NCI-H1694 (cell line): Measurements from ENCODE around the gene KLRF2.
"Not testable (repeated sequence)": the region's sequence is repeated elsewhere in the genome, so short reads cannot be mapped to it uniquely, and the experiment has no call there.

Experiments used
- DNase-seq: peaks from one replicate; lab custom pipeline; 2025; lab: John Stamatoyannopoulos, UW

The KLRF2 gene, protein sequence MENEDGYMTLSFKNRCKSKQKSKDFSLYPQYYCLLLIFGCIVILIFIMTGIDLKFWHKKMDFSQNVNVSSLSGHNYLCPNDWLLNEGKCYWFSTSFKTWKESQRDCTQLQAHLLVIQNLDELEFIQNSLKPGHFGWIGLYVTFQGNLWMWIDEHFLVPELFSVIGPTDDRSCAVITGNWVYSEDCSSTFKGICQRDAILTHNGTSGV

DNA sequence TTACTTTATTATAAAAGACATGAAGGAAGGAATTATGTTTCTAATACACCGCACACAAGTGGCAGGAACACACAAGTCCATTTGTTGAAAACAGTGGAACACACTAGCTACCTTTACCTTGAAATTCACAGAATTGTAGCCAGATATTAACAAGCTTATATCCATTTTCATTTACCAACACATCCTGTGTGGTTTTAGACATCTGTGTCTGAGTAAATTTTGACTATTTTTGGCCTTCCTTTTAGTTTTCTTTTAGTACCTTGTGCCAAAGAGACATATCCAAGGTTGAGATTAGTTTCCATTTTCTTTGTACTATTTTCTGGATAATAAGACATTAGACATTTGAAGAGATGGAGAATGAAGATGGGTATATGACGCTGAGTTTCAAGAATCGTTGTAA is at the start of gene KLRF2:
Gene KLRF2, plus strand, starts transcription at position 244 of the 400 bp plus-strand sequence. Its CDS starts 107 bp downstream, at position 351.
- DNase-seq, result no peak

DNA sequence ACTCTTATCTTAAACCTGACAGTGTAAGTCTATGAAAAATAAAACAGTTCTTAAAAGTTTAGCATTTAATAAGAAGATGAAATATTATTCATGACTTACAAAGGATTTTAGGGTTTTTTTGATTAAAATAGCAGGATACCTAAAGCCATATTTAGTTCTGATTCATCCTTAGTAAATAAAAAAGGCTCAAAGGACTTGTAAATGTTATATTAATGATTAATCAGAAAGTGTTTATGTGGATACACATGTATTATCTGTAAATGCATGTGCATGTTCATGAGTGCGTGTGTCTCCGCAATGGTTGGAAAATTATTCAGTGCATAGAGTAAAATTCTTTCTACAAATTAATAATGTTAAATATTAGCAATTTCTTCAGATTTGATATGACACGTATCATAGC is 49.6 kb upstream of the KLRF2 start:
- DNase-seq, result no peak

DNA sequence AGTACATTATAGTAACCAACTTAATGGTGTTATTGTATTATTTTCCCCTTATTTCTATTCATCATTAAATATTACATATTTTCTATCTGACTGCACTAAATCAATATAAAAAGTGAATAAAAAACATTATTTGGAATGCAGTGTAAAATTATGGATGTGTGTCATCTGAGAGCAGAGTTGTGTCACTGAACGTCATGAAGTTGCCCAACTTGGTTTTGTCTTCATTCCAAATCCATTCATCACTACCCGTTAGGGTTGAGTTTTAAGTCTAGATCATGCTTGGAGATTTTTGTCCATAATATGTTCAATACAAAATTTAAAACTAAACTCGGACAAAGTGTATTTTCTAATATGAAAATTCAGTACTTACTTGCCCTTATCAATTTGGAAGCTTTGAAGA is 37.9 kb upstream of the KLRF2 start:
- DNase-seq, result no peak

DNA sequence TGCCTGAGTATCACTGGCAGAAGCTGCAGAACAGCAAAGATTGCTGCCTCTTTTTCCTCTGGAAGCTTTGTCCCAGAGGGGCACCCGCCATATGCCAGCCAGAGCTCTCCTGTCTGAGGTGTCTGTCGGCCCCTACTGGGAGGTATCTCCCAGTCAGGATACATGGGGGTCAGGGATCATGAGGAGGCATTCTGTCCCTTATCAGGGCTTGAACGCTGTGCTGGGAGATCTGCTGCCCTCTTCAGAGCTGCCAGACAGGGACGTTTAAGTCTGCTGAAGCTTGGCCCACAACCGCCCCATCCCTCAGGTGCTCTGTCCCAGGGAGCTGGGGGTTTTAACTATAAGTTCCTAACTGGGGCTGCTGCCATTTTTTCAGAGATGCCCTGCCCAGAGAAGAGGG is 32.4 kb upstream of the KLRF2 start:
- no peak for DNase-seq

DNA sequence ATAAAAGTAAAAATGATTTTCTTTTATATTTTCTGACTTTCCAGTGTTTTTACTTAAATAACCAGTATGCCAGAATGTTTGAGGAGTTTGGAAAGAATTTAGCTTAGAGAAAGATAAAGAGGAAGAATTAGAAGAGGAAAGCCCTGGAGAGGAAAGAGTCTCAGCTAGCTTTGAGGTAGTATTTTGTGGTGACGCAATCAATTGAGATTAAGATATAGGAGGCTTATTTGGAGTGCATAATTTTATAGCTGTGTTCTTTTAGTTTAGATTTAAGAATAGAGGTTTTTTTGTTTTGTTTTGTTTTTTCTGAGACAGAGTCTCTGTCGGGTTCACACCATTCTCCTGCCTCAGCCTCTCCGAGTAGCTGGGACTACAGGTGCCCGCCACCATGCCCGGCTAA is 30.2 kb upstream of the KLRF2 start:
- no peak for DNase-seq

DNA sequence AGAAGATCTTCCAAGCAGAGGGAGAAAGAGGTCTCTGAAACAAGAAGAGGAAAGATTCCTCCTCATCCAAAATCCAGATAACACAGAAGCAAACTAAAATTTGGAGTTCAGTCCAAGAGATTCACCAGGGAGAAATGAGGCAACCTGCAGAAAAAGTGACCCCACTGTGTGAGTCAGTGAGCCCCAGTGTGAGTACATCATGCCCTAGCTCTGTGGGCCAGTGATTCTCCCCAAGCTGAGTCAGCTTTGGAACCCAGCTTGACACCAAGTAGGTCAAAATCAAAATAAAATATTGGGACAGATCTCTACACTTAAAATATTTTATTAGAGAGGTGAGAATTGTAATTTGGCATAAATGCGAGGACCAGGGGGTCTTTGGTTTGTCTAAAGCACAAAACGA is 29.4 kb upstream of the KLRF2 start:
- no peak for DNase-seq

DNA sequence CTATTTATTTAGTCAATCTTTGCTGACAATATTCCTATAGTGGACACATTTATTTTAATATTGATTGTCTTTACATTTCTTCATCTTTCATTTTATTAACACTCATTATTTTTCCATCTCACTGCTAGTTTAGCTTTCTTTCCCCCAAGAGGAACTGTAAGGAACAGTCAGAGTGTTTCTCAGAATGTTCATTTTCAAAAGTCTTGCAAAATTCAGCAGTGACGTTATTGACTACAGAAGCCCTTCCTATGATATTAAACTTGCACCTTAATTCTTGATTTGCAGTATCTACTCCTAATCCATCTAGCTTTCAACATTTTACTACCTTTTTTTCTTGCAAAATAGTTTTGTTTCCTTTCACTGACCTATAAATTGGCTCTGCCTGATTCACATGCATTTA is 25.1 kb upstream of the KLRF2 start:
- DNase-seq, result no peak

DNA sequence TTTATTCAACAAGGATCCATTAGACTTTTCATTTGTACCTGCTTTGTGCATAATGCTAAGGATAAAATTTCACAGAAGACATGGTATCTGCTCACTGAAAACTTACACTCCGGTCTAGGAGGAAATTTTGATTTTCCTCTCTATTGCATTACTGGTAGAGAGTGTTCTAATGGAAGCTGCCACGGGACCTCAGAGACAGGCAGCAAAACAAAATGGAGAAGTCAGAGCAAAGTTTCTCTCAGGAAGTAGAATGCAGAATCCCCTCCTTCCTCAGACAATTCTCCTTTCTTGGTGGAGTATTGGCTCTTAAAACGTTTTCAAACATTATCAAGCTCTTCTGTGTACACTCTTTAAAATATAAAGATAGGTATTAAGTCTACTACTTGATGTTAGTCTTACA is 24.4 kb upstream of the KLRF2 start:
- no peak for DNase-seq

DNA sequence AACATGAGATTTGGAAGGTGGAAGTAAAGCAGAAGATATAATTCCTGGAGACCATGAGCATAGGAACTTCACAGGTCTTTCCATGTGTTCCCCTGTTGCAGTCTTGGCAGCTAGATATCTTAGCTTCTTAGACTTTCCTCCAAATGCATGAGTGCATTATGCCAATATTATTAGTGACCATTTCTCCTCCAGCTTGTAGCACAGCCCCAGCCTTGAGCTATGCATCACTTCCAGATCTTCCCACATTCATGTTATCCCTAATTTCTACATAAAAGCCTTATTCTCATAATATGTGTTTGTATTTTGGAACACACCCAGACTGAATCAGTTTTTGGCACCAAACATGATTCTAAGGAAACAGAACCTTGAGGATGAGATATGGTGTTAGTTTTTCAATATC is 23.2 kb upstream of the KLRF2 start:
- DNase-seq, result no peak

DNA sequence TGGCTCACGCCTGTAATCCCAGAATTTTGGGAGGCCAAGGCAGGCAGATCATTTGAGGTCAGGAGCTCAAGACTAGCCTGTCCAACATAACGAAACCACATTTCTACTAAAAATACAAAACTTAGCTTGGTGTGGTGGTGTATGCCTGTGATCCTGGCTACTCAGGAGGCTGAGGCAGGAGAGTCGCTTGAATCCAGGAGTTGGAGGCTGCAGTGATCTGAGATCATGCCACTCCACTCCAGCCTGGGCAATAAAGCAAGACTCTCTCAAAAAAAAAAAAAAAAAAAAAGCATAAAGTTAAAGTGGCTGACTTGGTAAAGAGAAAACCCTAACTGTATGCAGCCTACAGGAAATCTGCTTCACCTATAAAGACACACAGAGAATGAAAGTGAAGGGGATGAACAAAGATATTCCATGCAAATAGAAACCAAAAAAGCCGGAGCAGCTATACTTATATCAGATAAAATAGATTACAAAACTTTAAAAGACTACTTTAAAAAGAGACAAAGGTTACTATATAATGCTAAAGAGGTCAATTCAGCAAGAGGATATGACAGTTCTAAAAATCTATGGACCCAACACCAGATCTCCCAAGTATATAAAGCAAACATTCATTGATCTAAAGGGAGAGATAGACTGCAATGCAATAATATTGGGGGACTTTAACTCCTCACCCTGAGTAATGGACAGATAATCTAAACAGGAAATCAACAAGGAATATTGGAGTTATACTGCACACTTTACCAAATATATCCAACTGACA is 16.2 kb upstream of the KLRF2 start:
- no peak for DNase-seq

DNA sequence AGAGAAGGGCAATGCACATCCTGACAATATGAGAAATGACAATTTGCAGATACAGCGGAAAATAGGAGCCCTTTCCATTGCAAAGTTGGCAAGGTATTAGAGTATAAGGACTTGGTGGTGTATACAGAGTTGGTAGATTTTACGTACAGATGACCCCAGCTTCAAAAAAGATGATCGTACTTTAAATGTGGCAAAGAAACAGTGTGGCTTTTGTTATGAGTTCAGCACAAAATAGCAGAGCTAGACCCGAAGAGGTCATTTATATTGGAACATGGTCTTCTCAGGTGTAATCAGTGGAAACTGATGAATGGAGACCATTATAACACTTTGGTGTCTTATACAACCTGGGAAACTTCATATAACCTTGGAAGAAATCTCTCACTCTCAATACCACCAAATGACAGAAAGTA is 14.4 kb upstream of the KLRF2 start:
- no peak for DNase-seq

DNA sequence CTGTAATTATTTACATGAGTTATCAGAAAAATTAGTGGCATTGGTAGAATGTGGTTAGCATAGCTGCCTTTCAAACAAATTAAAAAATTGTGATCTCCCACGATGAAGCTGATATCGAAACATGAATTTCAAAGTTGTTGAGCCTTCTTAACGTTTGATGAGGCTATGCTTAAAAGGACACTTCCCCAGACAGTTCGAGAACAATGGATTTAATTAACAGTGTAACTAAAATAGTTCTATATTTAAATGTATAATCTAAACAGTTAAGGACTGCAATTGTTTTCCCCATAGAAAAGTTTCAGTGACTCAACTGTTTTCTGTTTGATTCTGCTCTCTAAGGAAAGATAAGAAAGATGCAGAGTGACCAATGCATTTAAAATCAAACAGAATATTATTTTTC is 13.8 kb upstream of the KLRF2 start:
- no peak for DNase-seq

DNA sequence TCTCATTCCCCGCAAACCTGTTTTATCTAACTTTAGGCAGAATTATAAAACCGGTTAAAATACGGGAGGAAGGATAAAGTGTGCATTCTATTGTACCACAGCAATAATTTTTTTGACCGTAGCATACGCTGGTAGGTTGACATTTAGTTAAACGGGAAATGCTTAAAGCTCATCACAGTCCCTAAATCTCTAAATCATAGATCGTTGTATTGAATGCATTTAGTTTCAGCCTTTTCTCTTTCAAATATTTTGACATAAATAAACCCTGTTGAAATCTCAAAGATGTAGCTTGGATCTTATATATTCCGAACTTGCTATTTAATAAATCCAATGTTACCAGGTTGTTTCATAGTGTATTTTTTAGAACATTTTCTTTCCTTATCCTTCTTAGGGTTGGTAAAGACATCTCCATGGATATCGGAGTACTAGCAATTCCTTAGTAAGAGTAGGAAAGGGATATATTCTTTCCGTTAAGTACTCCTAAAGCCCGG is 12.9 kb upstream of the KLRF2 start:
- DNase-seq, result no peak

DNA sequence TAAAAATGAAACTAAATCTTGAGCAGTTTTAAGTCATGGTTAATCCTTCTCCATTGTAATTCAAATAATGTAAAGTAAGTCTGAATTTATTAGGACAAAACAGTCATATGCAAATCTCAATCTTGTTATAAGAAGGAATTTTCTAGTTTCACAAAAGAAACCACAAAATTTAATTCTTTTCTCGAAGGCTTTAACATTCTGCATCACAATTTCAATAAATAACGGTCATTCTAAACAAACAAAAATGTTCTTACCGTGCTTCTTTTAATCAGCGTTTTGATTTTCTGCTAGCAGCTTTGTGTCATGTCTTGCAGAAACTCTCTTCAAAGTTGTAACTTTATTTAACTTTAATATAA is 12.4 kb upstream of the KLRF2 start:
- no peak for DNase-seq

DNA sequence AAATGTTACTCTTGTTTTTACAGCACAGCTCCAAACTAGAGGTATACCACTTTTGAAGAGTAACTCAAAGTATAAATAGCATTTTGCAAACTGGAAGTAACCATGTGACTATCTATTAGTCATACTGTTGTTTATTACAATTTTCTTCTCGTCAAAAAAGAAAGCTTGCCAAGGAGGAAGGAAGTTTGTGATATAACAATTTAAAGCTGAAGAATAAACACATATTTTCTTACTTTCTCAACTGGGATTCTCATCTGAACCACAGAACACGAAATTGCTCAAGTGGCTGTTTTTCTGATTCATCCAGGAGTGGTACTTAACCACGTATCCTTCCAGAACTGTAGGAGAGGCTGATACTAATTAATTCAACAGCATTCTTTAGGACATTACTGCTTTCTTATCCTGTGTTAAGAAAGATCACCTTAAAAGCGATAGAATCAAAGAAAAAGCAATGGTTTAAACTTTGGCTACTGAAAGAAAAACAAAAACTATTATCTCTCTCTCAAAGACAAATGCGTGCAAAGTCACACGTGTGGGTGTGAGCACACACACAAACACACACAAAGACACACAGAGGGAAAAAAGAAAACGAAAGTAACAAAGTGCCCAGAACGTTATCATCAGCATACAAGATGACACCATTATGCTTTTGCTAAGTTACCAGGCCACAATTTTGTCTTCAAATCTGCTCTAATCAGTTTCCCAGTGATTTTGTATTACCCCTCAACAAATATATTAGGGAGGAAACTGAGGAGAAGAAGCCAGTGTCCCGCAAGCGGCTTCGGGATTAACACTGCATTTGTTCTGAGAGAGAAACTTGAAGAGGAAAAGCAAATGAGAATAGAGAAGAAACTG is 11.8 kb upstream of the KLRF2 start, which contains the start of gene CLEC2B:
Gene CLEC2B, minus strand, starts transcription at position 48 of the 855 bp plus-strand sequence.
- DNase-seq, result no peak

DNA sequence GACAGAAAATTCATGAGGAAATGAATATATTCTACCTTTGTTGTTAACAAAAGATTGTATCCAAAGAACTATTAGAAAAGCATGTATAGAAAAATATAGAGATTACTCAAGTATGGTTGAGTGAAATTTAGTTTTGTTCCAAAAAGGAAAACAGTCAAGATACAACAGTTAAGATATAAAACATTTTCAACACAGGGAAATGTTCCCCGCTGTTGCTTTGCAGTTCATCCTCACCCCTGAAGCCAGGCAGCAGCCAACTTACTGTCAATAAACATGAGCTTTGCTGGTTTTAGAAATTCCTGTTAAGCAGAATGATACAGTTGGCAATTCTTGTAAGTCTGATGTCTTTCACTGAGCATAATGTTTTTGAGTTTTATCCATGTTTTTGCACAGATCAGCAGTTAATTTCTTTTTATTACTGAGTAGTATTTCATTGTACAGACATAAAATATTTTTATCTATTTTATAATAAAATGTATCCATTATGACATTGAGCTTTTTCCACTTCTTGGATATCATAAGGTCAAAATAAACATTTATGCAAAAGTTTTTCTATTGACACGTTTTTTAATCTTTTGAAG is 10.9 kb upstream of the KLRF2 start:
- no peak for DNase-seq

DNA sequence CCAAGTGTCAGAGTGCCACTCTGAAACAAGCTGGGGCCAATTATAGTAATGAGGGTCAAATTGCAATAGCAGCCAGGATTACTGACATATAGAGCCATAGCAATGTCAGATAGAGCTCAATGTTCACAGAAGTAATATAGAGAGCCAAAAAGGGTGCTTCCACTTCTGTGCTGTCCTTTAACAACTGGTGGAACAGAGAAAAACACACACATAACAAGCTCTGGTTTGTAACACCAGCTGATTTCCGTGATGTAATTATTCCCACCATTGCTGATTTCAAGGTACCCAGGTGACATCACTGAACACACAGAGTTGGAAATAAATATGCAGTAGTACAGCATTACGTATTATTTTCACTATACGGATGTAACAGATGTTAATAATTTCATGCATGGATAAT is 9.1 kb upstream of the KLRF2 start:
- DNase-seq, result no peak

DNA sequence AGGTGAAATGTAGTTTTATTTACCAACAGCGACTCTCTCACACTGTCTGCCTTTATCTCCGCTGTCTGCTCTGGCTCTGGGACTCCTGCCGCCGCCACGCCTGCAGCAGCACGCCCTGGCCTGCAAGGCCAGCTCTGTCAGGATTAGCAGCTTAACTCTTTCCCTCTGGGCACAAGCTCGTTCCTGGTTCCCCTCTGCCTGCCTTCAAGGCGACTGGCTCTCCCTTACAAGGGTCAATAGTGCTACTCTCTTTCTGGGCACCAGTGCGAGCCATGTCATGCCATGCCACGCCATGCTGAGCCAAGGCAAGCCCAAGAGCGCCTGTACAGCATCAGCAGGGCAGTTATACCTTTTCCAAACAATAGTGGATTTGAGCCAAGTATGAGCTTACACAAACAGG is 8.5 kb upstream of the KLRF2 start:
- no peak for DNase-seq

DNA sequence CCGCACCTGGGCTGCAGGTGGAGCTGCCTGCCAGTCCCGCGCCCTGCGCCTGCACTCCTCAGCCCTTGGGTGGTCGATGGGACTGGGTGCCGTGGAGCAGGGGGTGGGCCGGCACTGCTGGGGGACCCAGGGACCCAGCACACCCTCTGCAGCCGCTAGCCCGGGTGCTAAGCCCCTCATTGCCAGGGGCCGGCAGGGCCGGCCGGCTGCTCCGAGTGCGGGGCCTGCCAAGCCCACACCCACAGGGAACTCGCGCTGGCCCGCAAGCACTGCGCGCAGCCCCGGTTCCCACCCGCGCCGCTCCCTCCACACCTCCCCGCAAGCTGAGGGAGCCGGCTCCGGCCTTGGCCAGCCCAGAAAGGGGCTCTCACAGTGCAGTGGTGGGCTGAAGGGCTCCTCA is 5.2 kb upstream of the KLRF2 start:
- DNase-seq, result not testable (repeated sequence)

DNA sequence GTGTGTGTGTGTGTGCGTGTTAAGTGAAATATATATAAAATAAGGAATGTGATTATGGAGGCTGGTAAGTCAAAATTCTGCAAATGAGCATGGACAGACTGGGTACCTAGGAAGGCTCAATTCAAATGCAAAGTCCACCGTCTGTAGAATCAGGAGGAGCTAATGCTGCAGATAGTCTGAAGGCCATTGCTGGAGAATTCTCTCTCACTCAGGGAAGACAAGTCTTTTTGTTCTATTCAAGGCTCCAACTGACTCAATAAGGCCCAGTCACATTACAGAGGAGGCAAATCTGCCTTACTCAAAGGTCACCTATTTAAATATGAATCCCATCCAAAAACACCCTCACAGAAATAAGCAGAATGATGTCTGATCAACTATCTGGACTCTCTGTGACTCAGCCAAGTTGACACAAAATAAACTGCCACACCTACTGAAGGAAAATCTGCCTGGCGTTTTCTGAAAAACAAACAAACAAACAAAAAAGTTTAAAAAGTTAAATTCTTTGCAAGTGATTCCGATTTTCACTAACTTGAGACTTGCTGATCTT is 684 bp upstream of the KLRF2 start:
- no peak for DNase-seq

DNA sequence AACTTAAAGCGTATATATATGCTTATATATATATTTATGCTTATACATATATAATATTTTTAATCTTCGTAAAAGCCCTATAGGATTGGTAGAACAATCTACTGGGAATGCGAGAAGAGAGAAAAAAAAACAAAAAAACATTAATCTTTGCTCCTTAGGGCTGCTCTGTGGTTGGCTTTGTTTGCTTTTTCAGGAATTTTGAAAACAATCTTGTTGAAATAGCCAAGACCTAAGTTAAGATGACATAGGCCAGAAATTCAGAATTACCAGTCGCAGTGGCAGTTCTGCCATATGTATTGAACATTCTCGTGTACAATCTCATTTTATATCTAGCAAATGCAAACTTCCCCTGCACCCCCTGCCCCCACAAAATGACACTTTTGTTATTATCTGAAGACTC is 699 bp downstream of the KLRF2 start:
- DNase-seq, result no peak

DNA sequence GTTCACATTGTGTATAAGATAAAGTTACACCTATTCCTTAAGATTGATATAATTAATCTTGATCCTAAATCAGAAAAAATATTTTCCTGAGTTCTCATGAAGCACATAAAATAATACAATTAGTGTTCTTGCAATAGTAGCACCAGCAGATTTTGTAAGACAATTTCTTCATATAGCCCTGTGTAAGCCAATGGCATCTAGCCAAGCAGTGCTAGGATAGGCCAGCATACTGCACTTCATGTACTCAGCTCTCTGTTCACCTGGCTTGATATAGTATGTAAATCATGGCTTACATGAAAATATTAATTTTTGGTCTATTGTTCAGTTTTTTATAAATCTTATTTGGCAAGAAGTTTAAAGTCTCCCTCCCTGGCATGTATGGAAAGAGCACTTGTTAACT is 1.9 kb downstream of the KLRF2 start:
- DNase-seq, result no peak
